Left lung (tissue), 10 donors: Measurements from ENCODE around the gene OR2AT4. TPM values are rescaled to one million over a fixed set of nuclear protein-coding genes. Genes with fewer than 3 reads are reported as not detected.
"Not testable (repeated sequence)": the region's sequence is repeated elsewhere in the genome, so short reads cannot be mapped to it uniquely, and the experiment has no call there.

Source experiments
- ATAC-seq: fragments of 200-7000 bp; cut with Tn5 transposase; one replicate; pipeline ENCODE4 v1.9.1; 2020; ENCODE audit warnings: moderate library complexity
- DNase-seq, 4 donors: peaks; one replicate each; pipeline ENCODE4 v3.0.0-alpha.2; 2013 to 2020
- H3K27ac ChIP-seq, 2 donors: fragments of 200-600 bp; sonication (generic) in 1 of 2; one replicate each; pipeline versions ENCODE4 v1.5.0 to v1.8.0; 2020 to 2021
- H3K27me3 ChIP-seq, 2 donors: fragments of 200-600 bp; sonication (generic) in 1 of 2; one replicate each; pipeline versions ENCODE4 v1.5.0 to v1.8.0; 2020 to 2021
- H3K36me3 ChIP-seq, 2 donors: fragments of 200-600 bp; sonication (generic) in 1 of 2; one replicate each; pipeline versions ENCODE4 v1.5.0 to v1.8.0; 2020 to 2021
- H3K4me1 ChIP-seq, 2 donors: fragments of 200-600 bp; one replicate each; pipeline ENCODE4 v1.8.0; 2021
- H3K4me3 ChIP-seq, 2 donors: fragments of 200-600 bp; sonication (generic) in 1 of 2; one replicate each; pipeline versions ENCODE4 v1.5.0 to v1.8.0; 2020 to 2021; ENCODE audit warnings: mild to moderate bottlenecking in 1 of 2
- H3K9me3 ChIP-seq, 2 donors: fragments of 200-600 bp; sonication (generic) in 1 of 2; one replicate each; pipeline versions ENCODE4 v1.5.0 to v1.8.0; 2020 to 2021
- intact Hi-C, 2 donors: fragments of 100-400 bp; cut with DNase I; formaldehyde crosslinking; loops; one replicate each; pipeline versions ENCODE4 v1.11.2 to v1.14.2; 2022
- polyA plus RNA-seq, 6 donors: library from polyadenylated mRNA; unstranded; fragments of 120-200 nt; gene quantifications; one replicate each; pipeline ENCODE4 v1.2.1, GENCODE V29; 2013; ENCODE audit not compliant: insufficient read length in 6 of 6
- total RNA-seq, 2 donors: library from RNA; stranded (reverse); fragmentation: NEBNext Ultra II Directional; extraction: Animal tissue kit (Norgen Biotek cat#: 25700); gene quantifications; one replicate each; pipeline ENCODE4 v1.2.1, GENCODE V29; 2021
- TF ChIP-seq, protein P1 (sequence below), 2 donors: fragments of 200-600 bp; sonication (generic) in 1 of 2; IDR thresholded peaks; one replicate each; pipeline versions ENCODE4 v1.5.0 to v1.8.0; 2021; ENCODE audit warnings: antibody characterized with exemption in 2 of 2
- donor health status: DM: no; HTN: yes; CAD: no.
- donor health status: DM: no; HTN: no; CAD: no.

OR2AT4 gene
- total and polyA plus RNA-seq, 8 donors, result 0.04 to 0.11 (median 0.06) TPM; not detected in 2

GRCh38 chr11:75114465-75114864 lies 17.8 kb upstream of the OR2AT4 start:
- ATAC-seq (no peak), DNase-seq (no peak)
- Histone ChIP-seq H3K36me3 (no peaks in the 10 kb centered on the region), H3K27ac (no peak overlapping the region), H3K9me3 (peaks cover 0 to 14% of the 10 kb centered on the region in 2 donors), H3K27me3 (no peaks in the 10 kb centered on the region), H3K4me3 (no peak overlapping the region), H3K4me1 (no peaks in the 10 kb centered on the region)
- TF ChIP-seq, protein P1, sequence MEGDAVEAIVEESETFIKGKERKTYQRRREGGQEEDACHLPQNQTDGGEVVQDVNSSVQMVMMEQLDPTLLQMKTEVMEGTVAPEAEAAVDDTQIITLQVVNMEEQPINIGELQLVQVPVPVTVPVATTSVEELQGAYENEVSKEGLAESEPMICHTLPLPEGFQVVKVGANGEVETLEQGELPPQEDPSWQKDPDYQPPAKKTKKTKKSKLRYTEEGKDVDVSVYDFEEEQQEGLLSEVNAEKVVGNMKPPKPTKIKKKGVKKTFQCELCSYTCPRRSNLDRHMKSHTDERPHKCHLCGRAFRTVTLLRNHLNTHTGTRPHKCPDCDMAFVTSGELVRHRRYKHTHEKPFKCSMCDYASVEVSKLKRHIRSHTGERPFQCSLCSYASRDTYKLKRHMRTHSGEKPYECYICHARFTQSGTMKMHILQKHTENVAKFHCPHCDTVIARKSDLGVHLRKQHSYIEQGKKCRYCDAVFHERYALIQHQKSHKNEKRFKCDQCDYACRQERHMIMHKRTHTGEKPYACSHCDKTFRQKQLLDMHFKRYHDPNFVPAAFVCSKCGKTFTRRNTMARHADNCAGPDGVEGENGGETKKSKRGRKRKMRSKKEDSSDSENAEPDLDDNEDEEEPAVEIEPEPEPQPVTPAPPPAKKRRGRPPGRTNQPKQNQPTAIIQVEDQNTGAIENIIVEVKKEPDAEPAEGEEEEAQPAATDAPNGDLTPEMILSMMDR (IDR thresholded peaks at IDR 0.05), result no peak
- intact Hi-C loops, result no loop called here

DNA sequence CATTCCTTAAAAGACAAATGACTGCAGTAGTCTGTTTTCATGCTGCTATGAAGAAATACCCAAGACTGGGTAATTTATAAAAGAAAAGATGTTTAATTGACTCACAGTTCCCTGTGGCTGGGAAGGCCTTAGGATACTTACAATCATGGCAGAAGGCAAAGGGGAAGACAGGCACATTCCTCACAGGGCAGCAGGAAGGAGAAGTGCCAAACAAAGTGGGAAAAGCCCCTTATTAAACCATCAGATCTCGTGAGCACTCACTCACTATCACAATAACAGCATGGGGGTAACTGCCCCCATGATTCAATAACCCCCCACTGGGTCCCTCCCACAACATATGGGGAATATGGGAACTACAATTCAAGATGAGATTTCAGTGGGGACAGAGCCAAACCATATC lies 16.4 kb upstream of the OR2AT4 start:
- no peaks in the 10 kb centered on the region for H3K36me3 ChIP-seq
- intact Hi-C loops, result no loop called here
- no peaks in the 10 kb centered on the region for H3K27me3 ChIP-seq

GRCh38 chr11:75112200-75112599 lies 15.5 kb upstream of the OR2AT4 start:
- no peak for ATAC-seq
- intact Hi-C loops, result no loop called here
- TF ChIP-seq, protein P1 (IDR thresholded peaks at IDR 0.05), result no peak

More for the DNA sequence above, 16.4 kb upstream of the OR2AT4 start:
- no peak overlapping the region for H3K27ac ChIP-seq
- TF ChIP-seq, protein P1 (IDR thresholded peaks at IDR 0.05), result no peak
- DNase-seq, result no peak
- H3K4me1 ChIP-seq, result no peaks in the 10 kb centered on the region
- no peak overlapping the region for H3K4me3 ChIP-seq
- peaks cover 0 to 5% of the 10 kb centered on the region in 2 donors for H3K9me3 ChIP-seq
- no peak for ATAC-seq

GRCh38 chr11:75107187-75107586 lies 10.5 kb upstream of the OR2AT4 start:
- intact Hi-C loops, result no loop called here
- no peak overlapping the region for H3K4me3 ChIP-seq
- no peak for DNase-seq
- TF ChIP-seq, protein P1 (IDR thresholded peaks at IDR 0.05), result no peak
- H3K36me3 ChIP-seq, result no peaks in the 10 kb centered on the region
- H3K27me3 ChIP-seq, result no peaks in the 10 kb centered on the region
- H3K27ac ChIP-seq, result no peak overlapping the region
- H3K4me1 ChIP-seq, result no peaks in the 10 kb centered on the region
- no peak for ATAC-seq
- no peaks in the 10 kb centered on the region for H3K9me3 ChIP-seq

More at GRCh38 chr11:75112200-75112599, 15.5 kb upstream of the OR2AT4 start:
- Histone ChIP-seq H3K4me1 (no peaks in the 10 kb centered on the region), H3K4me3 (no peak overlapping the region), H3K27ac (no peak overlapping the region), H3K27me3 (no peaks in the 10 kb centered on the region), H3K9me3 (peaks cover 0 to 5% of the 10 kb centered on the region in 2 donors), H3K36me3 (no peaks in the 10 kb centered on the region)
- DNase-seq, result no peak

DNA sequence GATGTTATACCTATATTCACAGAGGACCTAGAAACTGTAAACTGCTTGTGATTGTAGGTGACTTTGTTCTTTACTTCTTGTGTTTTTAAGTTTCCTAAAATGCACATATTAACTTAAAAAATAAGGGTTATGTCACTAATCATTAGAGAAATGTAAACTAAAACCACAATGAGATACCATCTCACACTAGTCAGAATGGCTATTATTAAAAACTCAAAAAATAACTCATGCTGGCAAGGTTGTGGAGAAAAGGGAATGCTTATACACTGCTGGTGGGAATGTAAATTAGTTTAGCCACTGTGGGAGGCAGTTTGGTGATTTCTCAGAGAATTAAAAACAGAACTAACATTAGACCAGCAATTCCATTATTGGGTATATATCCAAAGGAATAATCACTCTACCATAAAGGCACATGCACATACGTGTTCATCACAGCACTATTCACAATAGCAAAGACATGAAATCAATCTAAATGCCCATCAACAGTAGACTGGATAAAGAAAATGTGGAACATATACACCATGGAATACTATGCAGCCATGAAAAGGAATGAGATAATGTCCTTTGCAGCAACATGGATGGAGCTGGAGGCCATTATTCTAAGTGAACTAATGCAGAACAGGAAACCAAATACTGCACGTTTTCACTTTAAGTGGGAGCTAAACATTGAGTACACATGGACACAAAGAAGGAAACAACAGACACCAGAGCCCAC lies 9.4 kb upstream of the OR2AT4 start:
- H3K9me3 ChIP-seq, H3K27me3 ChIP-seq, intact Hi-C loops, H3K27ac ChIP-seq, H3K4me1 ChIP-seq, H3K4me3 ChIP-seq, ATAC-seq, DNase-seq, H3K36me3 ChIP-seq: not testable (repeated sequence)
